D721Med (cell line): ENCODE results near the gene TCF3.

Experiments
- DNase-seq: peaks from one replicate; pipeline ENCODE4 v3.0.0; 2011; ENCODE audit warnings: low spot score; ENCODE audit not compliant: insufficient read length
- FAIRE-seq: peaks from 2 replicates; lab custom pipeline; 2011; peaks lifted over from hg19 to GRCh38; lab: Jason Lieb, UNC
- TF ChIP-seq, protein P1 (sequence below): IDR thresholded peaks from 2 replicates; pipeline ENCODE4 v1.5.1; 2012; ENCODE audit warnings: mild to moderate bottlenecking, control low read depth; ENCODE audit not compliant: insufficient read depth; ENCODE audit errors: missing control alignments

The TCF3 gene

DNA sequence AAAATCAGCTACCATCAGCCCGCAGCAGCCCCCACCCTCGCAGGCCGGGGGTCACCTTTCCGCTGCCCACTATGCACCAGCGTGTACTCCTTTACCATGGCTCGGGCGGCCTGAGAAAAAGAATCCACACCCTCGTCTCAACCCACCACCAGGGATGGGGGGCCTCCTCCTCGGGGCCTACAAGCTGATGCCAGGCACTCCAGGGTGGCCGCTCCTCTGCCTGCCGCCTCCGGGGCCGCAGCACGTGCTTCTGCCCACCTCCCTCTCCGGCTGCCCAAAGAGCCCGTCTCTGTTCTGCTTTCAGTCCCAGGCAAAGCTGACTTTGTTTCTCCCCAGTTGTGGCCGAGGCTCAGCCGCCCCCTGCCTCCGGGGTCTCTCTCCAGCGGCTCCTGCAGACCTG is 73.2 kb downstream of the TCF3 start:
- no peak for FAIRE-seq
- DNase-seq: no peak
- TF ChIP-seq, protein P1, sequence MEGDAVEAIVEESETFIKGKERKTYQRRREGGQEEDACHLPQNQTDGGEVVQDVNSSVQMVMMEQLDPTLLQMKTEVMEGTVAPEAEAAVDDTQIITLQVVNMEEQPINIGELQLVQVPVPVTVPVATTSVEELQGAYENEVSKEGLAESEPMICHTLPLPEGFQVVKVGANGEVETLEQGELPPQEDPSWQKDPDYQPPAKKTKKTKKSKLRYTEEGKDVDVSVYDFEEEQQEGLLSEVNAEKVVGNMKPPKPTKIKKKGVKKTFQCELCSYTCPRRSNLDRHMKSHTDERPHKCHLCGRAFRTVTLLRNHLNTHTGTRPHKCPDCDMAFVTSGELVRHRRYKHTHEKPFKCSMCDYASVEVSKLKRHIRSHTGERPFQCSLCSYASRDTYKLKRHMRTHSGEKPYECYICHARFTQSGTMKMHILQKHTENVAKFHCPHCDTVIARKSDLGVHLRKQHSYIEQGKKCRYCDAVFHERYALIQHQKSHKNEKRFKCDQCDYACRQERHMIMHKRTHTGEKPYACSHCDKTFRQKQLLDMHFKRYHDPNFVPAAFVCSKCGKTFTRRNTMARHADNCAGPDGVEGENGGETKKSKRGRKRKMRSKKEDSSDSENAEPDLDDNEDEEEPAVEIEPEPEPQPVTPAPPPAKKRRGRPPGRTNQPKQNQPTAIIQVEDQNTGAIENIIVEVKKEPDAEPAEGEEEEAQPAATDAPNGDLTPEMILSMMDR: no peak

DNA sequence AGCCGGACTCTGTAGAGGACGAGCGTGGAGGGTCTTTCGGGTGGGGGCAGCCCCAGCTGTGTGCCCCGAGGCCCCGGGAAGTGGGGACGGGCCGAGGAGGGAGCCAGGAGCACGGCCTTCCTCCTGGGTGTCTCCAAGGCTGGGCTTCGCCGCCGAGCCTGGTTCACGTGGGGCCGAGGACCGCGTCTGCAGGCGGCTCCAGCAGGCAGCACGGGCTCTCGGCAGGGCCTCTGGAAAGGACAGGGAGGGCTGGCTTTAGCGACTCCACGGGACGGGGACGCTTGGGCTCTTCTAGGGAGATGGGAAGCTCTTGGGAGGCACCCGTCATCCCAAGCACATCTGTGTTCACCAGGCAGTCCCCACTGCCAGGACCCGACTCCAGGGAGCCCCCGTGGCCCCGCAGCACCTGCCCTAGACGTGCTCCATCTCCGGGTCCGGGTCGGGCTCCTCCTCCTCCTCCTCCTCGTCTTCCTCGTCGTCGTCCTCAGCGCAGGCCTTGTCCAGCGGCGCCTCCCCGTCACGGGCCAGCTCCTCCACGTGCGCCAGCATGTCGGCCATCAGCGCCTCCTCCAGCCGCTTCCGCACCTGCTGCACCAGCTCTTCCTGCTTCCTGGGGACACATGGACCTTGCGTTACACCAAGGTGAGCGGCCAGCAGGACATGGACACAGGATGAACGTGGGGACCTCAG is 74.3 kb downstream of the TCF3 start:
- TF ChIP-seq, protein P1: no peak
- FAIRE-seq (no peak), DNase-seq (no peak)

DNA sequence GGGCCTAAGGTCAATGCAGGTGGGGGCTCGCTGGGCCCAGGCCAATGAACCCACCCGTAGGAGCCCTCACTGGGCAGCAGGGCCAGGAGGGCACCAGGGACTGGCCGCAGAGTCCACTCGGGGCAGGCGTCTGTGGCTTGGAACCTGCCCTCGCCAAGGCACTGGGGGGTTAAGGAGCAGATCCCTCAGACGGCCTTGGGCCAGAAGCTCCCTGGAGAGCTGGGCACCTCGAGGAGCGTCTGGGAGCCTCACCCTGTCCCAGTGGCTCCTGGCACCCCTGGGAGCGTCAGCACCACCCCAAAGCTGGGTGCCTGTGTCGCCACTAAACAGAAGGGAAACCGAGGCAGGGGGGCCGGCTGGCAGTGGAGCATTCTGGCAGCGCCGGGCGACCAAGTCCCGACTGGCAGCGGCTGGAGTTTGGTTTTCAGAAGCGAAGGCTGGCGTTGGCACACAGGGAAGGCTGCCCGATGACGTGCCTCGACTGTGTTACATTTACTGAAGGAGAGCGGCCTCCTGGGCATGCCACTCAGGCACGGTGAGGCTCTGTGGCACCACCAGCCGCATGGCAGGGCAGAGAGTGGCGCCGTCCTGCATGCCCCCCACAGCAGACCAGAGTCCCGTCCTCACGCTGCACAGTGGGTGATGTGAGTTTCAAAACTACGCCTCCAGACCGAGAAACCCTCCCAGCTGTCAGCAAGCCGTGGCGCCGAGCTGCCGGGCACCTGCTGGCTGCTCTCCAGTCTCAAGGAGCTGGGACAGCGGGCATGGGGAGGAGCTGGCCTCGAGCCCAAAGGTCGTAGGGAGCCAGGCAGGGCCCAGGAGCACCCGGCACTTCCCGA is 75.1 kb downstream of the TCF3 start:
- DNase-seq (no peak), FAIRE-seq (no peak)
- TF ChIP-seq, protein P1: no peak

- FAIRE-seq: no peak
- TF ChIP-seq, protein P1: no peak
- no peak for DNase-seq
These were observed 75.9 kb downstream of the TCF3 start for GRCh38 chr19:1576242-1577089.

DNA sequence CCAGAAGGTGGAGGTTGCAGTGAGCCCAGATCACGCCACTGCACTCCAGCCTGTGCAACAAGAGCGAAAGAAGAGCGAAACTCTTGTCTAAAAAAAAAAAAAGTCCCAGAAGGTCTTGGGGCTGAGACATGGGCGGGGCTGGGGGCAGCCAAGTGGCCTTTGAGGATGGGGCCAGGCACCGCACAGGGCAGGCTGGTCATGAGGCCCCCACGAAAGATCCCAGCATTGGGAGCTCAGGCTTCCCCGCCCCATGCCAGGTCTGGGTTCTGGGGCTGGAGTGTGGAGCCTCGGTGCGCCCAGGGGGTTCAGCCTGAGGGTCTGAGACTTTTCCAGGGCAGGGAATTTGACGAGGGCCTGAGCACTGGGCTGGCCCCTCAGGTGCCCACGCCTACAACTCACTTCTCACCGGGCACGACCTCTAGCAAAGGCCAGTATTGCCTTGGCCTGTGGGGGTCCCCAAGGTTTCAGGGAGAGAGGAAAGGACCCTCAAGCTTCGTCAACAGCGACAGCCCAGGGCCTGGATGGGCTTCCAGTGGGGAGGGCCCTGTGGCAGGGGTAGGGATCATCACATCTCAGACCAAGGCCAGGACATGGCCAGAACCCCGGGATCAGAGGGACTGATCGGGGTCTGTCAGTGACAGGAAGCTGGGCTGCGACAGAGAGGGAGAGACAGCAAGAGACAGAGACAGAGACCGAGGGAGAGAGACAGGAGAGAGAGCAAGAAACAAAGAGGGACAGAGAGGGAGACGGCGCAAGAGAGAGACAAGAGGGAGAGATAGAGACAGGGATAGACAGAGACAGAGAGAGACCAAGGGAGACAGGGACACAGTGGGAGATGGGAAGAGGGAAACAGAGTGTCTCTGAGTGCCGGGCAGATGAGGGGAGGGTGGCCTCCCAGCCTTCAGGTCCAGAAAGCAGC is 76.8 kb downstream of the TCF3 start:
- TF ChIP-seq, protein P1: no peak
- FAIRE-seq: no peak
- DNase-seq: no peak

- no peak for FAIRE-seq
- DNase-seq: no peak
- TF ChIP-seq, protein P1: no peak
These were observed 77.9 kb downstream of the TCF3 start for GRCh38 chr19:1574354-1575136.
